Kidney epithelial cell (primary cell): ENCODE measurements around the gene TUBB3. TPM values are rescaled to one million over a fixed set of nuclear protein-coding genes. Genes with fewer than 3 reads are reported as not detected.
A peak's percentile ranks its signal among the peaks of the same experiment; 100 is the strongest.
"Not testable (repeated sequence)": the region's sequence is repeated elsewhere in the genome, so short reads cannot be mapped to it uniquely, and the experiment has no call there.

Experiments
- DNase-seq: peaks from one replicate; pipeline ENCODE4 v3.0.0-alpha.2; 2010; ENCODE audit warnings: low read depth
- H3K27me3 ChIP-seq: 2 replicates; pipeline ENCODE4 v1.6.0; 2011; ENCODE audit warnings: low read length; ENCODE audit not compliant: control insufficient read depth, insufficient read depth
- H3K36me3 ChIP-seq: 2 replicates; pipeline ENCODE4 v1.5.1; 2011; ENCODE audit warnings: low read length; ENCODE audit not compliant: control insufficient read depth, insufficient read depth
- H3K4me3 ChIP-seq: 2 replicates; pipeline ENCODE4 v1.5.1; 2011; ENCODE audit warnings: low read depth, mild to moderate bottlenecking, control low read depth, low read length
- CTCF ChIP-seq: IDR thresholded peaks from 2 replicates; pipeline ENCODE4 v1.5.1; 2011; ENCODE audit warnings: mild to moderate bottlenecking, moderate library complexity, low read length, control low read depth, inconsistent platforms; ENCODE audit not compliant: insufficient read depth, poor library complexity, severe bottlenecking
- total RNA-seq: library from RNA; depleted of rRNA; stranded (reverse); fragments of >200 nt; gene quantifications from 2 replicates; pipeline ENCODE4 v1.2.3, GENCODE V29; 2015

Gene TUBB3
- total RNA-seq, 1 donor from 2014 or later = 599 TPM

- no peak for DNase-seq
- H3K4me3 ChIP-seq = no peak overlapping the region
- H3K36me3 ChIP-seq = peaks cover 2% of the 10 kb centered on the region
- no peaks in the 10 kb centered on the region for H3K27me3 ChIP-seq
- TF ChIP-seq CTCF = no peak
These were observed 9.4 kb upstream of the TUBB3 start for GRCh38 chr16:89913408-89914387.

GRCh38 chr16:89914642-89915285 is 8.4 kb upstream of the TUBB3 start:
- H3K36me3 ChIP-seq, H3K4me3 ChIP-seq, DNase-seq, H3K27me3 ChIP-seq: not testable (repeated sequence)

DNA sequence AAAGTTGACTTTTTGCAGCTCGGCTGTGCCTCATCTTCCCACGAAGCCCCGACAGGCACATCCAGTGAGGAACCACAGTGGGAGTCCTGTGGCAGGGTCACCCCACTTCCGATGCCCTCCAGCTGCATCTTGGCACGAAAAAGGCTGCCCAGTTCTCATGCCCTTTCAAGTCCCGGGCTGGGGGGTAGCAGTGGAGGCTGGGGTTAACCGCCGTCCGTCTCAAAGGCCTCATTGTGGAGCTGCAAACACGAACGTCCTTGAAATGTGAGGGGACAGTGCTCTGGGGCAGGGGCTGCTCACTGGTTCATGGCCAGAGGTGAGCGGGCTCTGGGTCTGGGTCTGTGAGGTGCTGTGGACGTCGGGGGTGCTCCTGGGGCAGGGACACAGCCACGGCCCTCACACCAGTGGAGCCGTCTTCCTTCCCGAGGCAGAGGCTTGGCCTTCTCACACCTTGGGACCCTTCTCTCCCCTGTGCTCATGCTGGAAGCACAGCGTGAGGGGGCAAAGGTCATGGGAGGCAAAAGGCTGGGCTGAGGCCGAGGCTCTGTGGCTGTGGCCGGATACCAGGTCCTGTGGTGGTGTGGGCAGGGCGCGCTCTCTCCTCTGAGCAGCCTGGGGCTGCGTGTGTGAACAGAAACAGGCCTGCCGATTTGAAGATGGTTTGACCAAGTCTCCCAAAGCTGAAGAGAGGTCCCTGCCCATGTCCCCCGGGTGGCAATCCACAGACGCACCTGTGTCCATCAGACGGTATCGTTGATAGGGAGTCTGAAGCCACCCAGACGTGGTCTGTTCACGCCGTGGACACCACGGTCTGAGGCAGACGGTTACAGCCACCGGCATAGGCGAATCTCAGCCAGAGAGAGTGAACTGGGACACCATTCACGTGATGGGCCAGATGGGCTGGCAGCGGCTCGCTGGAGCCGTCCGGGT is 7.6 kb upstream of the TUBB3 start:
- no peak for TF ChIP-seq CTCF

DNA sequence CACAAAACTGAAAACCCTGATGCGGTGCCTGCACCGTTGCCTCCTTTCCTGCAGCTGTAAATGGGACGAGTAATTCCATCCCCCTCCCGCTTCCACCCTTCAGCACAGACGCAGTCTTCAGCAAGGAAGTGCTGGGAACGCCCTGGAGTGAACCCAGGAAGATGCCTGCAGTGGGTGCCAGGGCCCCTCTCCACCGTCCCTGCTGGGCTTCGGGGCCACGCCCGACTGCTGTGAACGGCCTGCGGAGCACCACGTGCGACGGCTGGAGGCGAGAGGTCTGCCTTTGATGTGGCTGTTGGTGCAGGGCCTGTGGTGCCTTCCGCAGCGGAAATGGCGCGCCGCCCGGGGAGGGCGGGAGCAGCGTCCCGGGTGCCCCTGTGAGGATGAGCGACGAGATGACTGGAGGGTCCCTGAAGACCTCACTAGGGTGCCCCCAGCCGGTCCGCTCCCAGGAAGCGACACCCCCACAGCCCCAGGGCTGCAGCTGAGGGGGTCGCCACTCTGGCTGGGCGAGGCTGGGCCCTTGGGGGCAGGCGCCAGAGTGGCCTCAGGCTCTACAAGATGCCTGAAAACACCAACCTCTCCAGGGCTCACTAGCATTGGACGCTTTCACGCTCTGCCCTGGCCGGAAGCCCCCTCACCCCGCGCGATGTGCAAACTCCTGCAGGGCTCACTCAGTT is 5.2 kb upstream of the TUBB3 start:
- DNase-seq = peak; percentile 76
- TF ChIP-seq CTCF = no peak
- no peaks in the 10 kb centered on the region for H3K36me3 ChIP-seq
- H3K27me3 ChIP-seq = no peaks in the 10 kb centered on the region
- H3K4me3 ChIP-seq = peak overlapping the region; percentile 26

More for the DNA sequence above, 7.6 kb upstream of the TUBB3 start:
- Histone ChIP-seq H3K4me3 (no peak overlapping the region), H3K27me3 (no peaks in the 10 kb centered on the region), H3K36me3 (peaks cover 1% of the 10 kb centered on the region)
- no peak for DNase-seq

GRCh38 chr16:89918453-89919347 is 4.4 kb upstream of the TUBB3 start, which contains the start of gene MC1R:
Gene MC1R (plus strand): TSS chr16:89918862. CDS start chr16:89919259, 397 bp downstream.
- peak; percentile 71 for TF ChIP-seq CTCF
- Histone ChIP-seq H3K4me3 (peak within 1 kb of the TSS; percentile 26), H3K36me3 (no peaks in the 10 kb centered on the region), H3K27me3 (no peaks in the 10 kb centered on the region)
- DNase-seq = no peak
